Ammon's horn (tissue), 1 donor: ENCODE measurements around the gene CD24.

Source experiments
- DNase-seq: peaks from one replicate; pipeline ENCODE4 v3.0.0-alpha.2; 2016; ENCODE audit warnings: low spot score

The CD24 gene

DNA sequence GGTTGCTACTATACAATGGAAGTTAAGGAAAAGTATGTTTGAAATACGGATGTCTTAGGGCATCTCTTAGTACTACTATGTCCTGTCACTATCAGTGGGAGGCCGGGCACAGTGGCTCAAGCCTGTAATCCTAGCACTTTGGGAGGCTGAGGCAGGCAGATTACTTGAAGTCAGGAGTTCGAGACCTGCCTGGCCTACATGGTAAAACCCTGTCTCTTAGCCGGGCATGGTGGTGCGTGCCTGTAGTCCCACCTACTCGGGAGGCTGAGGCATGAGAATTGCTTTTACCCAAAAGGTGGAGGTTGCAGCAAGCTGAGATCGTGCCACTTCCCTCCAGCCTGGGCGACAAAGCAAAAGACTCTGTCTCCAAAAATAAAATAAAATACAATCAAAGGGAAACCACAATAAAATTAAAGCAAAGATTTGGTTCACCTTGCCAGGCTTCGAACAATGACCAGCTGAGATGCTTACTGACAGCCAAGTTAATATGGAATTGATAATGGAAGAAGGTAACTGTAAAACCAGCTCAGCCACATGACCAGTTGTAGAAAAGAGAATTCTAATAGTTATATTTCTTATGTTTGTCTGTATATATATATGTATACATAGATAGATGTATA is 6.5 kb downstream of the CD24 start:
- no peak for DNase-seq

DNA sequence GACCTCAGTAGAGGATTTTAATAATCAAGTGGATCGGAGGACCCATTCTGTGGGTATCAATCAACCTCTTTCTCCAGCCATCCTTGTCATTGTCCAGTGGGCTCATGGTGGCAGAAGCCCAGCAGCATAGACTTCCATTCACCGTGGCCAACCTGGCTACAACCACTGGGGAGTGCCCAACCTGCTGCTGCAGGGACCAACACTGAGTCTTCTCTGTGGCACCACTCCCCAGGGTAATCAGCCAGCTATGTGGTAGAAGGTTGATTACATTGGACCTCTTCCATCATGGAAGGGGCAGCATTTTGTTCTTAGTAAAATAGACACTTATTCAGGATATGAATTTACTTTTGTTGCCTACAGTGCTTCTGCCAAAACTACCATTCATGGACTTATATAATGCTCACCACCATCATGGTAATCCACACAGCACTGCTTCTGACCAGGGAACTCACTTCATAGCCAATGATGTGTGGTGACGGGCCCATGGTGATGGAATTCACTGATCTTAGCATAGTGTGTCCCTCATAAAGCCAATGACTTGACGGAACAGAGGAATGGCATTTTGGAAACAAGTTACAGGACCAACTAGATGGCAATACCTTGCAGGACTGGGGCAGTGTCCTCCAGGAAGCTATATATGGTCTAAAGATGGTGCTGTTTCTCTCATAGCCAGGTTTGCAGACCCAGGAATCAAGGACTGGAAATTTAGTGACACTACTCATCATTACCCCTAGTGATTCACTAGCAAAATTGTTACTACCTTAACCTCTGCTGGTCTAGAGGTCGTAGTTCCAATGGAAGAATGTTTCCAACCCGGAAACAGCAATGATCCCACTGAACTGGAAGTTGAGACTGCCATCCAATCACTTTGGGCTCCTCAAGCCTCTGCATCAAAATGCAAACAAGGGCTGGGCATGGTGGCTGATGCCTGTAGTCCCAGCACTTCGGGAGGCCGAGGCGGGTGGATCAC is 7.6 kb downstream of the CD24 start:
- DNase-seq = no peak

DNA sequence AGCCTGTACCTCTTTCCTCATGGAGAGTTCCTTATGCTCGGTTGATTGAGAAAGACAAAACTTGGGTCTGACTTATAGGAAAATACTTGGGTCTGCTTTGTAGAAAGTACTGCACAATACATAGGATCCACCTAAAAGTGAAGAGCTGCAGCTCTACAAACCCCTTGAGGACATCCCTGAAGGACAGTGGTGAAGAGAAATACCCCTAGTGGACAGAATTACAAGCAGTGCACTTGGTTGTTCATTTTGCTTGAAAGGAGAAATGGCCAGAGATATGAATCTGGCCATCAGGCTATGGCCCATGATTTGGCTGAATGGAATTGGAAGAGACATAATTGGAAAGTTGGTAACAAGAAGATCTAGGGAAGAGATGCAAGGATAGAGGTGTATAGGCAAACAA is 8.3 kb downstream of the CD24 start:
- no peak for DNase-seq

DNA sequence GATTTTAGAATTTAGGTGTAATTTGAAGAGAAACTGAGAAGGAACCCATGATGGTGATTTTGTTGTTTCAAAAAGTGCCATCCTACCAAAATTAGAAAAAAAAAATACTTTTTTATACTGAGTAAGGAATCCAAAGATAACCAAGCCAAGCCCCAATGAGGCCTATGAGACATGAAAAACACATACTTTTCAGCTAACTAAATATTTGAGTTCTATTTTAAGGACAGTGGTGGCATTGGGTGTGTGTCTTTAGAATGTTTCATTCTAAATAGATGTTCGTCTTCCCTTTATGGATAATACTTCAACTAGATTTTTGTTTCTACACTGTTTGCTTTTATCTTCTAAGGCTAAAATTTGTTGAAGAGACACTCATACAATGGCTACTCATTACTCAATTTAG is 9.6 kb downstream of the CD24 start:
- DNase-seq = no peak

DNA sequence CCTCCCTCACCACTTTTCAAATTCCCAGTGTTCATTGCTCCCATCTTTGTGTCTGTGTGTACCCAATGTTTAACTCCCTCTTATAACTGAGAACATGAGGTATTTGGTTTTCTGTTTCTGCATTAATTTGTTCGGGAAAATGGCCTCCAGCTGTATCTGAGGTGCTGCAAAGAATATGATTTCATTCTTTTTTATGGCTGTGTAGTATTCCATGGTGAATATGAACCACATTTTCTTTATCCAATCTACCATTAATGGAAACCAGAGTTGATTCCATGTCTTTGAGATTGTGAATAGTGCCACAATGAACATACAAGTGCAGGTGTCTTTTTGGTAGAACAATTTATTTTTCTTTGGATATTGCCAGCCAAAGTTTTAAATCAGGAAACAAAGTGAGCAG is 10.4 kb downstream of the CD24 start:
- no peak for DNase-seq

DNA sequence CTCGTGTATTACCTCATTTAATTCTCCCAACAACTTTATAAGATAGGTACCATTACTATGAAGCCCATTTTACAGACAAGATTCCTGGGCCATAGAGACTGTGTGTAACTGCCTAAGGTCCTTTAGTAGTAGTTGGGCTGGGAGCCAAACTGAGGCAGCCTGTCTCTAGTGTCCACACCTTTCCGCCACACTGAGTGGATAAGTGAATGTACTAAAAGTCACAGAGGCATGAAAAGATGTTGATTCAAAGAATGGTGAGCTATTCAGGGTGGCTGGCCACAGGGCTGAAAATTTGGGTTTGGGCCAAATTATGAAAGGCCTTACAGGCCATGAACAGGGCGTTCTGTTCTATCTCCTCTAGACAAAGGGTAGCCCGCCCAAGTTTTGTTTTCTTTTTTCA is 11.0 kb downstream of the CD24 start:
- DNase-seq = no peak

DNA sequence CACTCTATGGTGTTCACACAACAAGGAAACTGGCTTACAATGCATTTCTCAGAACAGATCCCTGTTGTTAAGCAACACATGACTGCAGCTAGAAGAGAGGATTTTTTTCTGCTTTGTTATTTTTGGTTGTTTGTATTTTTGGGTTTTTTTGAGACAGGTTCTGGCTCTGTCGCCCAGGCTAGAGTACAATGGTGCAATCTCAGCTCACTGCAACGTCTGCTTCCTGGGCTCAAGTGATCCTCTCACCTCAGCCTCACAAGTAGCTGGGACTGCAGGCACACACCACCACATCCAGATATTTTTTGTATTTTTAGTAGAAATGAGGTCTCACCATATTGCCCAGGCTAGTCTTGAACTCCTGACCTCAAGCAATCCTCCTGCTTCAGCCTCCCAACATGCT is 12.7 kb downstream of the CD24 start:
- DNase-seq = peak; percentile 6

DNA sequence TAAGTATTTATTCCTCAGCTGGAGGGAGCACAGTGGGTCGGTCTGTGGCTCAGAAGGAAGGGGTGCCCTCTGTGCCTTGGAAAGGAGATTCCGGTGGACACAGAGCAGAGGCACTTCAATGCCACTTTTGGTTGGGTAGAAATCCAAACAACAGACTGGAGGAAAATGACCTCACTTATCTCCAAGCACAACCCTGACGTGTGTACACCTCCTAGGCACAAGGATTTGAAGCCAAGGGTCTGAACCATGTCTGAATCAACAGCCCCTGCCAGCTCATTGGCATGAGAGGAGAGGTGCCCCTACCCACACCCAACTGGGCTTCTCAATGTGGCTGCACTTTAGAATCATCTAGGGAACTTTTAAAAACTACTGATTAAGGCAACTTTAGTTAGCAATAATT is 13.4 kb downstream of the CD24 start:
- DNase-seq = no peak

DNA sequence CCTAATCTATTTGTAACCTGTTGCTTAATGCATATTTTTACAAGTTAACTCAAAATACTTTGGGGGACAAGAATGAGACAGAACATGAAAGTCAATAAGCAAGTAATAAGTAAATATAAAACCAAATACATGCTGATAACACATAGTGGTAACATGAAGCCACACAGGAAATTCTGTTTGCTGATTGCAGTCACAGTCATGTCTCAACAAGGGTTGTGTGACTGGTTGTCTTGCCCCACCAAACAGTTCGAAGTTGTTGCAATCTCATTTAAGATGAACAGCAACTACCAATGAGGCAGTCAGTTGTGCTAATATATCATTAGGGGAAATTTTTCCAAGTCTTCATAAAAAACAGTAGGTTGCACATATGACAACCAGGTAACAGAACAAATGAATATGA is 14.5 kb downstream of the CD24 start:
- DNase-seq = no peak

DNA sequence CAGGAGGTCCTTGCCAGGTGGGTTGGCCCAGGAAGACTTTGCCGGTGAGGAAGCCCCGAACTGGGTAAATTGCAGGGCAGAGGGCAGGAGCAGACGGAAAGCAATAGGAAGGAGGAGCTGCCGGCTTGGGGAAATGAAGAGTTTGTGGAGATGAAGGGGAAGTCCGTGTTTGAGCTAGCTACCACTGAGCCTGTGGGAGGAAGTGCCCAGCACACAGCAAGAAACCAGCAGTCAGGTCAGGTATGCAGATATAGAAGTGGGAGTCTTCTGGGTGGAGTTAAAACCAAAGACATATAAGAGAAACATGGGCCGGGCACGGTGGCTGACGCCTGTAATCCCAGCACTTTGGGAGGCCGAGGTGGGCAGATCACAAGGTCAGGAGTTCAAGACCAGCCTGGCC is 34.7 kb downstream of the CD24 start:
- DNase-seq = no peak

DNA sequence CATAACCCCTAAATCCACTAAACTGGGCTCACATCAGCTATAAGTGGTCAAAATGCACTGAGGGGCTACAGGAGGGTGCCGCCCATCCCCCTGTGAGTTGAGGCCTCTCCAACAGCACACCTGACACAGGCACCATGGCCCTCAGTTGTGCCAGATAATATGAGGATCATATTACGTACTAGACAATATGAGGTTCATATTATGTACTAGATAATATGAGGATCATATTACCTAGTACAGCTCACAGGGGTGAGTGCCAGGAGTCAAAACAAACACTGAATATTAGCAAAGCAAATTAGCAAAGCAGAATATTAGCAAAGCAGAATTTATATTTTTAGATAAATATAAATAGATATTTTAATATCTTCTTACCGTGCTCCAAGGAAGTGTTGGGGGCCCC is 35.3 kb downstream of the CD24 start:
- DNase-seq = no peak

DNA sequence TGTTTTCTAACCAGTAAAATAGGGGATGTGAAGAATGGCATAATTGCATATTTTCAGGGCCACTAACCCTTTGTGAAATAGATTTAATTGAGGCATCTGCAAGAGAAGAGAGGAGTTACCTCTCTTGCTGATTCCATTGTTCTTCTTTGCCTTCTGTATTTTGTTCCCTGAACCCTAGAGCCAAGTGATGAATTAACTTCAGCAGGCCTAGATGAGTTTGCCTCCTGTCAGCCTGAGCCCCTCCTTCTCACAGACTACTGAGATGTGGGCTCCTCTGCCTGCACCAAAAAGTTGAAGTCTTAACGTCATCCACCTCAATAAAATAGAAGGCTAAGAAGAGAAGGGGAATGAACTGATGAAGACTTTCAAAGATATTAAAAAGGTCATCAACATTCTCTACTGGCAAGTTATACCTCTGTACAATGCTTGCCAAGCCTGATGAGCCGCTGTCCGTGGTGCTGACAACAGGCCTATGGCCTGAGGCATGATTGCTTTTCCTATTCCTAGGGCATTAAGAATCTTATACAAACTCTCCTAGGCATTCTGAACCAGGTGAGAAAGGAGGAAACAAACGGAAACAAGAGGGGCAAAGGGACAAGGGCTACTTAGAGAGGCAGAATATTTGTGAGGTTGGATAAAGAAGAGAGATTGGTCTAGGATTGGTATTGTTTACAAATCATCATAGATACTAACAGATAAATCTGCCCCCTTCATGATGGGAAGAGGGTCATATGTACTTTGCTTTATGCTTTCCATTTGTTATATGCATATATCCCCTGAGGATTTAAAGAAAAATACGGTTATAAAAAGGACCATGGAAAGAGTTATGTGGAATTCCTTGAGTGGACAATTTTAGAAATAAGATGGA is 46.8 kb downstream of the CD24 start:
- DNase-seq = no peak

DNA sequence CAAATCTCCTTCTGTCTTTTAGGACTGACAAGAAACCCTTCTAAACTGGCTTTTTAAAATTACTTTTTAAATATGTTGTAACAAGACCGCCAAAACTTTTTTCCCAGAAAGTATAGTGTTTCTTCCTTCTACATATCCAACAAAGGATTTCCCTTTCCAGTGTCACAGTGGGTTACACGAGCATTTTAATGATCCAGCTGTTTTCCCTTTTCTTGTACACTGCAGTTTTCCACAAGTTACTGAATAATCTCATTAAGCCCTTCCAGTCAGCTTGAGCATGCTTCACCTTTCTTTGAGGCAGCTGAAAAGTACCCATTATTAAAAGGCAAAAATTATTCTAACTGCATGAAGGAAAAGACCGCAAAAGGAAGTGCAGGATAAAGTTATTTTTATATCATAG is 48.6 kb downstream of the CD24 start:
- no peak for DNase-seq

DNA sequence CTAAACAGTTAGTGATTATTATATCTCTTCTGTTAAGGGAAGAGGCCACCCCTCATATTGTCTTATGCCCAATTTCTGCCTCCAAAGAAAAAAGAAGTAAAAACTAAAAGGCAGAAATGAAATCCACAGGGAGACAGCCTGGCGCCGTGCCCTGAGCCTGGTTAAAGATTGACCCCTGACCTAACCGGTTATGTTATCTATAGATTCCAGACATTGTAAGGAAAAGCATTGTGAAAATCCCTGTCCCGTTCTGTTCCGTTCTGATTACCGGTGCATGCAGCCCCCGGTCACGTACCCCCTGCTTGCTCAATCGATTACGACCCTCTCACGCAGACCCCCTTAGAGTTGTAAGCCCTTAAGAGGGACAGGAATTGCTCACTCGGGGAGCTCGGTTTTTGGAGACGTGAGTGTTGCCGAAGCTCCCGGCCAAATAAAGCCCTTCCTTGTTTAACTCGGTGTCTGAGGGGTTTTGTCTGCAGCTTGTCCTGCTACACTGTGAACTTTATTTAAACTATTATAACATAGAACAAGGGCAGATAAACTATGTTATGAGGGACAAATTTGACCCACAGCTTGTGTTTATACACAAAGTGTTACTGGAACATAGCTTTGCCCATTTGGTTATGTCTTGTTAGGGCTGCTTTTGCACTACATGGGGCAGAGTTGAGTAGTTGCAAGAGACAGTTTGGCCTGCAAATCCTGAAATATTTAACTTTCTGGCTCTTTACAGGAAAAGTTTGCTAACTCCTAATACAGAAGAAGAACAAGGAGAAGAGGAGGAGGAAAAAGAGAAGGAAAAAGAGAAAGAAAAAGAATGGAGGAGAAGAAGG is 49.6 kb downstream of the CD24 start:
- no peak for DNase-seq

DNA sequence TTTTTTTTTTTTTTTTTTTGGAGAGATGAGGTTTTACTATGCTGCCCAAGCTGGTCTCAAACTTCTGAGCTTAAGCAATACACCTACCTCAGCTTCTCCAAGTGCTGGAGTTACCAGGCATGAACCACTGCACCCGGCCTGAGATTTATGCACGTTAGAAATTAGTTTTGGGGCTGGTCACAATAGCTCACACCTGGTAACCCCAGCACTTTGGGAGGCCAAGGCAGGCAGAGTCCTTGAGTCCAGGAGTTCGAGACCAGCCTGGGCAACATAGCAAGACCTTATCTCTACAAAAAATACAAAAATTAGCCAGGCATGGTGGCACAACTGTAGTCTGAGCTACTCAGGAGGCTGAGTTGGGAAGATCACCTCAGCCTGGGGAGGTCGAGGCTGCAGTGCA is 51.9 kb downstream of the CD24 start:
- no peak for DNase-seq
